Activated T-helper 1 cell treated with anti-CD3 and anti-CD28 coated beads, Interleukin-2, amount 50 U/mL, for 16 hours (primary cell): ENCODE measurements around the gene FILIP1L.

Source experiments
- DNase-seq, 2 donors: peaks; one replicate each; pipeline ENCODE4 v3.0.0-alpha.2; 2020; ENCODE audit warnings: low read depth in 1 of 2, low spot score in 1 of 2

The FILIP1L gene

GRCh38 chr3:100125161-100125938 lies 11.0 kb upstream of the FILIP1L start:
- no peak for DNase-seq

GRCh38 chr3:100124201-100124761 lies 10.0 kb upstream of the FILIP1L start:
- no peak for DNase-seq

DNA sequence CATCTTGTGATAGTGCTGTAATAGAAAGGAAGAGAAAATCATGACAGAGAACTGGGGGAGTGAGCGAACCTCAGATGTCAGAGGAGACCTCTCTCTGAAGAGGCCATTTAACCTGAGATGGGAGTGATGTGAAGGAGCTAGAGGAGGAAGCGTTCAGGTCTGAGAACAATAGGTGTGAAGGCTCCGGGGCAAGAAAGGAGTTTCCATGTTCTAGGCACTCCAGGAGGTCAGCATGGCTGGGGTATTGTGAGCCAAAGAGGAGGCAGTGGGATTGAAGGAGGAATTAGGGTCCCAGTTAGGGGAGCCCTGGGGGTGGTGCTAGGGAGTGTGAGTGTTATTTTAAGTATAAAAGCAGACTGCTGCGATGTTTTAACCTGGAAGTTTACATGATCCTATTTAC lies 8.8 kb upstream of the FILIP1L start:
- no peak for DNase-seq

DNA sequence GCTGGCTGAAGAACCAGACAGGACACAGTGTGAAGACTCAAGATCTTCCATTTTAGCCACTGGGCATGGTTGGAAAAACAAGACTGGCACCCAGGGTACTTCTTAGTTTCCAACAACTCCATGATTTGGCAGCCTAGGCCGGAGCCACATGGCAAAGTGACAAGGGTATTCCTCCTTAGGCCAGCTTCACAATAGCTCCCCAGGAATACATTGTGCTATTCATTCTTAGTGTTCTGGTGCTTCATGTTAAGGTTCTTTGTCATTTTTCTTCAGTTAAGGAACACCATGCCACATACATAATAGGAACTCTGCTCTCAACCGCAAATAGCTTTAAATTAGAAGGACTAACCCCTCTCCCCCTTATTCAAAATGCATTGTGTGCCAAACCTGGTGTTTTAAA lies 8.0 kb upstream of the FILIP1L start:
- DNase-seq: no peak

DNA sequence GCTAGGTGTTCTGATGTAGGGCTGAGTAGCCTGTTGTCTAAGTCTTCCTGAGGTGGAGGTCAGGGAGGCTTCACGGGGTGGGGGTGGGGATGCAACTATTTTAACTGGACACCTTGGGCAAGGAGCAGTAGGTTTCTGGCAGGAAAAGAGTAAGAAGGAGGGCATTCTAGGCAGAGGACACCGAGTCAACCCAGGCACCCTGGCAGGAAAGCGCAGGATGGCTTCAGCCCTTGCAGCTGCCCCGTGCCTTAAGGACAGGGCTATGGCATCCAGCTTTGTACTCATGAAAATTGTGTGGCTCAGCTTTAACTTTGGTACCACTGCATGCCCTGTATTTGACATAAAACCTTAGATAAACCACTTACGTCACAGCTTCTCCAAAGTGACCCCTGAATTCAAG lies 6.4 kb upstream of the FILIP1L start:
- no peak for DNase-seq

GRCh38 chr3:100120012-100120411 lies 5.7 kb upstream of the FILIP1L start:
- DNase-seq: no peak

DNA sequence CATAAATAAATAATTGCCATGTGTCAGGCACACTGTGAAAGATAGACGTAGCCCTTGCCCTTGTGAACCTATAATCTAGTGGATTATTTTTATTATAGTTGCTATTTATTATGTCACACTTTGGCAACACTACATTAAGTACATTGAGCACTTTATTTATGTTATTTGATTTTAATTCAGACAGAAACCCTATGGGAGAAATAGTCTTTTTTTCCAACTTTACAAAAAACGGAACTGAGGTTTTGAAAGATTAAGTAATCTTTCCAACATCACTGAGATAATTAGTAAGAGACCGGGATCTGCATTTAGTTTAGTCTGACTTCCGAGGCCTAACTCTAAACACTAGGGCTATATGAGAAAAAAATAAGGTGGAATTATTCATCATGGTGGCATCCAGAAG lies 2.8 kb upstream of the FILIP1L start:
- DNase-seq: no peak

GRCh38 chr3:100113723-100114412 lies 433 bp downstream of the FILIP1L start:
- DNase-seq: no peak

DNA sequence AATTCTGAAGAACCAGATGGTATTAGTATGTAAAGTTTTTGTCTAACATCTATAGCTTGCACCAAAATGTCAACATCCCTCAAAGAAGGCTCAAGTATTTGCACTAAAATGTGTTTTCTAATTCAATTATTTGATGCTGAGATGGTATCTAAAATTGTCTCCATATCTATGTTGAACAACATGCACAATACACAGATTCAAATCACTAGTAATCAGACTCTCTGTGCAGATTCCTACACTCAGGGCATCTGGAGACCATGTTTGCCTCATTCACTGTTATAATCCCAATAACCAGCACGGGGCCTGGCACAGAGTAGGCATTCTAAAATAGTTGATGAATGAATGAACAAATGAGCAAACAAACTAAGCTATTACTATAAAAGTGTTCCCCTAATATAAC lies 2.6 kb downstream of the FILIP1L start:
- no peak for DNase-seq

DNA sequence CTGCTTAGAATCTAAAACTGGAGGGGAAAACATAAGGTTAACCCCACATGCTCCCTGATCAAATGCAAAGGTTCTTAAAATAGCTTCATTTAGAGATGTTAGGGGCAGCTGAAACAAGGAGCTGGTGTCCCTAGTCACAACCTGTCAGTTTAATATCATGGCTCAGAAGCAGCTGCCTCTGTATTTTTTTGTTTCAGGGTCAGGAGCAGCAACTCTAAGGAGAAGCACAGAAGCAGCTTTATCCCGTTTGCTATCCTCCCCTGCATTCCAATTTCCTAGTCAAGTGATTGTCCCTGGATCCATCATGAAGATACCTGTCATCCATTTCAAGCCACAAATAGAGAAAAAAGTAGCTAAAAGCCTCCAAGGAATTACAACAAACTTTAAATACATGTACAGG lies 4.1 kb downstream of the FILIP1L start:
- DNase-seq: no peak

DNA sequence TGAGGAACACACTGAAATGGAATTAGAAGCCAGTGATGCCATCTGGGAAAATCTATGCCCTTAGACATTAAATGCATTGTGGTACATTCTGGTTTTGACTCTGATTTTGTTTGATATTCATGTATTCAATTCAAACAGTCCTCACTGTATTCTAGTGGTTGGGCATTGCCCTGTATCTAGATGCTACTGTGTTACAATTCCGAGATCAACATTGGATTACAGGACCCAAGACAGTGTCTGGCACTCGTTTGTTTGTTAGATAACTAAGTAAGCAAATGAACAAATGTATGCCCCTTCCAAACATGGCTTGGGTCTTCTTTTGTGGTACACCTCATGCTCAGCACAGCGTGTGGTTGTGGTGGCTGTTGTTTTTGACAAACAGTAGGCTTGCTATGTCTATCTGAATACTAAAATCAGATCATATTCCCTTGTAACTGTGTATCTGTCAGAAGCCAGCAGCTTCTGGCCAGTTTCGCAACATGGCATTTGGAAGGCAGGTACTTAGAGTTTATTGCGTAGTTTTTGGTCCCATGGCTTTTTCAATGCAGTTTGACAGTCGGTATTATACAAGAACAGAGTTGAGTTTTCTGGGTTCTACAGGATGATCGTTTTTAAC lies 5.7 kb downstream of the FILIP1L start:
- no peak for DNase-seq

GRCh38 chr3:100107221-100107814 lies 7.0 kb downstream of the FILIP1L start:
- DNase-seq: no peak

DNA sequence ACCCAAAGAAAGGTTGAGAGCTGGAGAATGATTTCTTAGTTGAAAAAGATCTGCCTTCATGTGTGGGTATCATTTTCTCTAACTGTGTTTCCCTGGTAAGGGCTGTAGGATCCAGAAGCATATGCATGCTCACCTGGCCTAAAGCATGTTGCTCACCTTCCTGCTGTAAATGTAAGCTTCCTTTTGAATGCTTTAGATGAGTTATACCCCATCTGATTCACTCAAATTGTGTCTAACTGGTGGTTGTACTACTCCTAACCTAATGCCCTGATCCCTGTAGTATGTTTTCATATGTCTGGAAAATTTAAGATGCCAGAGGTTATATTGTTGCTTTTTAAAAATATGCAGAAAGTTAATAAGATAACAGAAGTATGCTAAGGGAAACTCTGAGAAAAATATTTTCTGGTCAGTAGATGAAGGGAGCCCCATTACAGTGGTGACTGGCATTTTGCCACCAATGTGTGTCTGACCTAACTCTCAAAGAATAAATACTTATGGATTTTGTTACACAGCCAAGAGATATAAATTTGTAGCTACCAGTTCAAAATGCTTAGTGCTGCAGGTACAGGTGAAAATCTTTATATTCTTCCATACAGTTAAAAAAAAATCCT lies 7.7 kb downstream of the FILIP1L start:
- DNase-seq: no peak

DNA sequence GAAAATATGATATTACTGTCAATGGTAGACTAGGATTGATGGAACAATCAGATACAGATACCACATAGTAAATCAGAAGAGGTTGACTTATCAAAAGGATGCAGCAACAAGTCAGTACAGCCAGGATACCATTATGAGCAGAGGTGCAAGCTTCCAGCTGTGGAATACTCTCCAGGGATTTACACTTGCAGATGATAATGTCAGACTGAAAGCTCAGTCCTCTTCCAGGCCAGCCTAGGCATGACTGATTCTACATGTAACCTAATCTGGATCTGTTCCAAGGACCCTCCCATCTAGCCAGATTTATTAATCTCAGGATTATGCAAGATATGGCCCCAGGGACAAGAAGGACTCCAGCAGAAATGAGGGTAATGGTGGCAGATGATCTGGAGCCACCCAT lies 8.2 kb downstream of the FILIP1L start:
- no peak for DNase-seq

GRCh38 chr3:100105501-100105900 lies 8.8 kb downstream of the FILIP1L start:
- no peak for DNase-seq

DNA sequence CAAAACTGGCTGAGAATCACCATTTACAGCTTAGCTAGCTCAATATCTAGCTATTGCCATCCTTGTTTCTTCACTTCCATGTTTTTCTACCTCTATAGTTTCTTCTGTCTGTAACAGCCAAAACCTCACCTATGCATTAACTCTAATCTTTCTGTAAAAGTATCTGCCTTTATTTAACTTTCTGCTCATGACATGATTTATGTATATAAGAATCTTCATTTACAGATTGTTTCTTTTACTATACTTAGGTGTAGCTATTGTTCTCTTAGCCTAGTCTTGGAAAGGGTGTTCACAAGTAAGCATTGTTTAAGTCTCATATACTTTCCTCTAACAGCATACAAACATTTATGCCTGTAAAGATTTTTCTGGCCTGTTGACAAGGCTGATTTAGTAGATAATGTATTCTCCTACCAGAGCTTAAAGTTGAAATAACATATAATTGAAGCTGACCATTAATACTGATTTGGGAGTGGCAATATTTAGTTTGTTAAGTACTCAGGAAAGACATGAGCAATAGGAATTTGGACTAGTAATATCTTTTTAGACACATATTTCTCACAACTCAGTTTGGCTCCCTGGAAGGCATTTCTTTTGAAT lies 9.4 kb downstream of the FILIP1L start:
- no peak for DNase-seq

DNA sequence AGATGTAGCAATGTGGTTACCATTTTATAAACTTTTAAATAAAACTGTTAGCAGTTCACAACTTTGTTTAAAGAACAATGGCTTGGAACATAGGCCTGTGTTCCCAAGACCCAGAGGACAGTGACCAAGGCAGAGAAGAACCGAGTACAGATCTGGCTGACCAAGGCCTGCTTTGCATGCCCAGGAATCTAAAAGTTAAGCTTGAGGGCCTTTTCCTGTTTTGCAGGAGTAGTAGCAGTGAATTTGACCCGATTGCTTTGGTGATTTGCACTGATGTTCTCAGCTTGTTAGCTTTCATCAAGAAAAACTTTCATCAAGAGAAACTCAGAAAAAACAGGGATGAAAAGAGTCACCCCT lies 9.9 kb downstream of the FILIP1L start:
- DNase-seq: no peak

DNA sequence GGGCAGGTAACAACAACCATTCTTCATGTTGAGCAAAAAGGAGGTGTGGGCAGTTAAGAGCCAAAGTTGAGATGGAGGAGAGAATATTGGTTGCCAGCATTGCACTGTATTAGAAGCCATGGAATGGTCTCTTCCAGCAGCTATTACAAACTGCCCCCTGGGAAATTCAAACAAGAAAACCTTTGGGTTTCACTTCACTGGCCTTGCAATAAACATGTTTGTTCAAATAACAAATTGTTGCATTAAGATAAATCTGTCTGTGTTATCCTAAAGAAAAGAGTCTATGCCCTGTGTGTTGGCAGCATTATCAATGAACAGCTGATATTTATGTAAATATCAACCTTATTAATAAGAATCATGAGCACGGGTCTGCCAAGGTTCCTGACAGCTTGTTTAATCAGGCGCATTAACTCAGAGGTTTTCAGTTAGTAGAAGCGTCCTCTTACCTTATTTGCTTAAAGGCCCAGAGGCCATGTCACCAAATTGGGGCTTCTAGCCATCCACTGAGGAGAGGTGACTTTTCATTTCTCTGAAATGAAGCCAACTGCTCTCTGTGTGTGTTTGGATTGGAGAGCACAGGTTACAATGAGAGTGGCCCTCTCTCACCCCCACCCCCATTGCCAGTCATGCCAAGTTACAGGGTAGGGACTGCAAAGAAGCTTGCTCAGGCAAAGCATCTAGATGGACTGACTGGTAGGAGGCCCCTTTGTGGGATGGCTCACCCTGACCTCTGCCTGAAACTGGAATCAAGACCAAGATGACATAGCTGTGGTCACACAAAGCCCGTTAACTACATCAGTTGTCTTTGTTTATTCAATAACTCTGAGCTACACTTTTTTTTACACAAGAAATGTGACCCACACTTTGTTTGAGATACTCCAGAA lies 10.5 kb downstream of the FILIP1L start:
- DNase-seq: no peak

- no peak for DNase-seq
Observed at GRCh38 chr3:100102757-100103156, 11.5 kb downstream of the FILIP1L start.

GRCh38 chr3:100100425-100100824 lies 13.9 kb downstream of the FILIP1L start:
- DNase-seq: no peak
